Tibial nerve (tissue), 4 donors: ENCODE data around the gene STARD8.

ENCODE experiments used
- EP300 ChIP-seq, 2 donors: sonication (generic); formaldehyde crosslinking; IDR thresholded peaks; one replicate each; pipeline ENCODE4 v1.6.1; 2017; ENCODE audit warnings: antibody characterized with exemption in 2 of 2, mild to moderate bottlenecking in 1 of 2
- POLR2A ChIP-seq, 2 donors: fragments of 450-650 bp; IDR thresholded peaks; one replicate each; pipeline ENCODE4 v1.6.1; 2017; ENCODE audit warnings: antibody characterized with exemption in 2 of 2, mild to moderate bottlenecking in 2 of 2, moderate library complexity in 2 of 2
- TF ChIP-seq, protein P1 (sequence below), 5 experiments: fragments of 200-600 bp in 3 of 5; fragments of 450-650 bp in 2 of 5; sonication (generic) in 3 of 5; IDR thresholded peaks; one replicate each; pipeline ENCODE4 v1.5.1; 2016 to 2019; ENCODE audit warnings: antibody characterized with exemption in 5 of 5, mild to moderate bottlenecking in 3 of 5, moderate library complexity in 2 of 5

- TF ChIP-seq, protein P1, sequence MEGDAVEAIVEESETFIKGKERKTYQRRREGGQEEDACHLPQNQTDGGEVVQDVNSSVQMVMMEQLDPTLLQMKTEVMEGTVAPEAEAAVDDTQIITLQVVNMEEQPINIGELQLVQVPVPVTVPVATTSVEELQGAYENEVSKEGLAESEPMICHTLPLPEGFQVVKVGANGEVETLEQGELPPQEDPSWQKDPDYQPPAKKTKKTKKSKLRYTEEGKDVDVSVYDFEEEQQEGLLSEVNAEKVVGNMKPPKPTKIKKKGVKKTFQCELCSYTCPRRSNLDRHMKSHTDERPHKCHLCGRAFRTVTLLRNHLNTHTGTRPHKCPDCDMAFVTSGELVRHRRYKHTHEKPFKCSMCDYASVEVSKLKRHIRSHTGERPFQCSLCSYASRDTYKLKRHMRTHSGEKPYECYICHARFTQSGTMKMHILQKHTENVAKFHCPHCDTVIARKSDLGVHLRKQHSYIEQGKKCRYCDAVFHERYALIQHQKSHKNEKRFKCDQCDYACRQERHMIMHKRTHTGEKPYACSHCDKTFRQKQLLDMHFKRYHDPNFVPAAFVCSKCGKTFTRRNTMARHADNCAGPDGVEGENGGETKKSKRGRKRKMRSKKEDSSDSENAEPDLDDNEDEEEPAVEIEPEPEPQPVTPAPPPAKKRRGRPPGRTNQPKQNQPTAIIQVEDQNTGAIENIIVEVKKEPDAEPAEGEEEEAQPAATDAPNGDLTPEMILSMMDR (IDR thresholded peaks at IDR 0.05), result no peak
- no peak for TF ChIP-seq POLR2A (IDR thresholded peaks at IDR 0.05)
- TF ChIP-seq EP300 (IDR thresholded peaks at IDR 0.05), result peak; percentile 15 to 44
These were observed 19.1 kb downstream of the STARD8 start for GRCh38 chrX:68666580-68666979.
